ENCODE results near the gene NCAN. TPM values are rescaled to one million over a fixed set of nuclear protein-coding genes. Genes with fewer than 3 reads are reported as not detected.
"Not testable (repeated sequence)": the region's sequence is repeated elsewhere in the genome, so short reads cannot be mapped to it uniquely, and the experiment has no call there.

Gene NCAN
- total and polyA plus RNA-seq, 2 of the 8 experiments (the other 6 are each of a cell fraction or from before 2014, with no cell fraction given), result 2.7 TPM

- DNase-seq (ENCODE audit: low read depth in 1 of 2, low spot score in 2 of 2); H4K91ac ChIP-seq (replicated peaks; ENCODE audit: insufficient read length, low read length); H2BK20ac ChIP-seq (ENCODE audit: low read length); H3K56ac ChIP-seq (replicated peaks; ENCODE audit: insufficient read length, low read depth, low read length); H3K79me1 ChIP-seq (ENCODE audit: low read depth, low read length); H2BK120ac ChIP-seq (replicated peaks; ENCODE audit: low read depth, low read length); H2AK5ac ChIP-seq (ENCODE audit: low read depth, low read length); H2AFZ ChIP-seq (ENCODE audit: low read length); H3K9ac ChIP-seq (replicated peaks in 1 of 4; ENCODE audit: extremely low read depth in 1 of 4, low read depth in 3 of 4, low read length in 3 of 4); H4K8ac ChIP-seq (ENCODE audit: extremely low read depth, insufficient read depth, low read length); H3K4me2 ChIP-seq (ENCODE audit: insufficient read depth in 1 of 2, low read depth in 2 of 2, low read length in 2 of 2); H4K20me1 ChIP-seq (replicated peaks in 1 of 2; ENCODE audit: control insufficient read depth in 1 of 2, insufficient read depth in 2 of 2, low read length in 2 of 2); H3K23me2 ChIP-seq (ENCODE audit: low read depth, low read length); H3K79me2 ChIP-seq (ENCODE audit: control insufficient read depth in 1 of 2, insufficient read depth in 2 of 2, low read length in 2 of 2); H3K4me3 ChIP-seq (ENCODE audit: extremely low read depth in 1 of 4, insufficient read depth in 2 of 4, low read depth in 3 of 4, low read length in 4 of 4); H3K4me1 ChIP-seq (replicated peaks in 1 of 4; ENCODE audit: control insufficient read depth in 3 of 4, insufficient read depth in 4 of 4, low read length in 3 of 4); H3K27ac ChIP-seq (ENCODE audit: low read depth, low read length); H3K14ac ChIP-seq (ENCODE audit: insufficient read length); FAIRE-seq; H2BK12ac ChIP-seq (ENCODE audit: low read depth, low read length); H3K18ac ChIP-seq (ENCODE audit: extremely low read depth, low read length); H2BK15ac ChIP-seq (ENCODE audit: low read length); H4K5ac ChIP-seq (ENCODE audit: insufficient read length, low read depth, low read length); H3K4ac ChIP-seq (replicated peaks; ENCODE audit: insufficient read length, low read depth, low read length); H3K23ac ChIP-seq (ENCODE audit: insufficient read length); H3K9me3 ChIP-seq (ENCODE audit: insufficient read depth in 2 of 2, low read depth in 1 of 2, low read length in 1 of 2); H2BK5ac ChIP-seq (ENCODE audit: low read depth, low read length); H3K36me3 ChIP-seq (ENCODE audit: control insufficient read depth in 2 of 4, insufficient read depth in 4 of 4, low read length in 3 of 4): not testable (repeated sequence)
- 85% methylated on average over 8 of the region's 8 CpGs; no CpG with 5 or more reads in 1 of the 2 experiments for WGBS, 2 experiments (ENCODE audit: extremely low coverage in 1 of 2, insufficient coverage in 1 of 2, insufficient read length in 1 of 2, insufficient replicate concordance in 2 of 2, low coverage in 1 of 2, low lambda C conversion rate in 2 of 2, missing lambda C conversion rate in 1 of 2)
- H3K27me3 ChIP-seq (replicated peaks in 1 of 4; ENCODE audit: control insufficient read depth in 3 of 4, extremely low read depth in 1 of 4, insufficient read depth in 3 of 4, low read length in 3 of 4), result peaks cover 2 to 17% (median 11%) of the 10 kb centered on the region in 4 experiments
- POLR2A ChIA-PET (ENCODE audit: partially characterized antibody), result interaction anchor here (0.7 kb wide), 1 partner anchor 33 kb away, joined by 3 read pairs; no protein-coding TSS in a partner anchor
- CTCF ChIA-PET (ENCODE audit: partially characterized antibody), result interaction anchor here (0.8 to 1.6 kb wide), 5 partner anchors 11 to 168 kb away, joined by 3 to 4 read pairs (median 3); partner anchors contain the start of gene NR2C2AP
Measured at GRCh38 chr19:19221000-19221399, 9.2 kb downstream of the NCAN start.
